Measurements from ENCODE around the gene GSN. TPM values are rescaled to one million over a fixed set of nuclear protein-coding genes. Genes with fewer than 3 reads are reported as not detected.

The GSN gene
- polyA plus RNA-seq, 3 donors = 67.4 to 187 (median 95.8) TPM

- H3K27me3 Mint-ChIP-seq (ENCODE audit: low read depth in 3 of 3) = no peaks in the 10 kb centered on the region
- no peak overlapping the region for H3K9ac ChIP-seq (ENCODE audit: insufficient read depth, low read length, poor library complexity, severe bottlenecking)
- no peak overlapping the region for H3K4me2 ChIP-seq (replicated peaks; ENCODE audit: extremely low read depth, low read length, poor library complexity, severe bottlenecking)
- peaks cover 0 to 4% of the 10 kb centered on the region in 2 donors for H3K36me3 ChIP-seq (replicated peaks in 1 of 2; ENCODE audit: control insufficient read depth in 1 of 2, insufficient read depth in 2 of 2, low read length in 2 of 2)
- peaks cover 60% of the 10 kb centered on the region for H3K4me1 Mint-ChIP-seq
- no peak for DNase-seq
- H3K27ac ChIP-seq (ENCODE audit: low read depth in 1 of 2, low read length in 2 of 2) = no peak overlapping the region
- no peak overlapping the region for H3K4me3 Mint-ChIP-seq
- peaks cover 38 to 50% of the 10 kb centered on the region in 2 donors for H3K4me1 ChIP-seq (ENCODE audit: control insufficient read depth in 1 of 2, insufficient read depth in 2 of 2, low read length in 2 of 2)
- intact Hi-C loops (cut with micrococcal nuclease) = no loop called here
- H4K20me1 ChIP-seq (ENCODE audit: insufficient read depth, low read length) = no peaks in the 10 kb centered on the region
- H3K36me3 Mint-ChIP-seq = peaks cover 4 to 10% of the 10 kb centered on the region in 2 donors
- TF ChIP-seq CTCF (IDR thresholded peaks at IDR 0.05) = no peak
- no peak overlapping the region for H3K4me3 ChIP-seq (replicated peaks in 1 of 3; ENCODE audit: low read depth in 2 of 3, low read length in 3 of 3)
- H3K27me3 ChIP-seq (ENCODE audit: control insufficient read depth in 2 of 2, insufficient read depth in 2 of 2, low read length in 2 of 2) = no peaks in the 10 kb centered on the region
- no peaks in the 10 kb centered on the region for H3K9me3 ChIP-seq (replicated peaks in 1 of 2; ENCODE audit: control insufficient read depth in 1 of 2, insufficient read depth in 1 of 2, low read length in 2 of 2)
- H3K9me3 Mint-ChIP-seq = peaks cover 0 to 1% (median 0%) of the 10 kb centered on the region in 7 donors
- no peak overlapping the region for H2AFZ ChIP-seq (ENCODE audit: insufficient read depth, low read depth, low read length, poor library complexity, severe bottlenecking)
- peaks cover 56% of the 10 kb centered on the region for H3K79me2 ChIP-seq (ENCODE audit: insufficient read depth, low read length)
- H3K27ac Mint-ChIP-seq = no peak overlapping the region
Observed at GRCh38 chr9:121360601-121361374, 92.8 kb downstream of the GSN start.

GRCh38 chr9:121362813-121363621 is 95.1 kb downstream of the GSN start:
- H3K27me3 Mint-ChIP-seq (ENCODE audit: low read depth in 3 of 3) = no peaks in the 10 kb centered on the region
- peak in 2 of 3 donors; percentile 44 to 49 for DNase-seq
- Histone ChIP-seq H3K27ac (ENCODE audit: low read depth in 1 of 2, low read length in 2 of 2) (peak overlapping the region in 1 of 2 donors; percentile 69), H4K20me1 (ENCODE audit: insufficient read depth, low read length) (no peaks in the 10 kb centered on the region), H3K4me2 (replicated peaks; ENCODE audit: extremely low read depth, low read length, poor library complexity, severe bottlenecking) (peak overlapping the region; percentile 39), H3K79me2 (ENCODE audit: insufficient read depth, low read length) (peaks cover 64% of the 10 kb centered on the region), H3K4me1 (ENCODE audit: control insufficient read depth in 1 of 2, insufficient read depth in 2 of 2, low read length in 2 of 2) (peaks cover 43 to 70% of the 10 kb centered on the region in 2 donors), H2AFZ (ENCODE audit: insufficient read depth, low read depth, low read length, poor library complexity, severe bottlenecking) (no peak overlapping the region), H3K4me3 (replicated peaks in 1 of 3; ENCODE audit: low read depth in 2 of 3, low read length in 3 of 3) (peak overlapping the region in 1 of 3 experiments; percentile 28), H3K27me3 (ENCODE audit: control insufficient read depth in 2 of 2, insufficient read depth in 2 of 2, low read length in 2 of 2) (no peaks in the 10 kb centered on the region), H3K36me3 (replicated peaks in 1 of 2; ENCODE audit: control insufficient read depth in 1 of 2, insufficient read depth in 2 of 2, low read length in 2 of 2) (no peaks in the 10 kb centered on the region), H3K9me3 (replicated peaks in 1 of 2; ENCODE audit: control insufficient read depth in 1 of 2, insufficient read depth in 1 of 2, low read length in 2 of 2) (no peaks in the 10 kb centered on the region), H3K9ac (ENCODE audit: insufficient read depth, low read length, poor library complexity, severe bottlenecking) (no peak overlapping the region)
- no CpG with 5 or more reads among the region's 2 CpGs for WGBS (ENCODE audit: insufficient coverage)
- H3K27ac Mint-ChIP-seq = peak overlapping the region; percentile 30 to 76 (median 69)
- peaks cover 72% of the 10 kb centered on the region for H3K4me1 Mint-ChIP-seq
- peaks cover 0 to 6% of the 10 kb centered on the region in 2 donors for H3K36me3 Mint-ChIP-seq
- no peak overlapping the region for H3K4me3 Mint-ChIP-seq
- no peak for TF ChIP-seq CTCF (IDR thresholded peaks at IDR 0.05)
- intact Hi-C loops (cut with micrococcal nuclease) = no loop called here
- H3K9me3 Mint-ChIP-seq = peaks cover 0 to 1% (median 0%) of the 10 kb centered on the region in 7 donors

All from CD14-positive monocyte (primary cell).